MV-4-11 (cell line): Measurements from ENCODE around the gene NLRC3.
"Not testable (repeated sequence)": the region's sequence is repeated elsewhere in the genome, so short reads cannot be mapped to it uniquely, and the experiment has no call there.

Experiments used
- DNase-seq: peaks from one replicate; lab custom pipeline; 2025; lab: John Stamatoyannopoulos, UW

The NLRC3 gene

GRCh38 chr16:3513892-3514583, 63.2 kb downstream of the NLRC3 start:
- no peak for DNase-seq

GRCh38 chr16:3511286-3512180, 65.7 kb downstream of the NLRC3 start:
- DNase-seq, result no peak

GRCh38 chr16:3510416-3510815, 66.8 kb downstream of the NLRC3 start:
- DNase-seq, result no peak

GRCh38 chr16:3509470-3509928, 67.7 kb downstream of the NLRC3 start:
- DNase-seq, result no peak

- no peak for DNase-seq
Observed at GRCh38 chr16:3508736-3509135, 68.5 kb downstream of the NLRC3 start.

GRCh38 chr16:3503523-3503922, 73.7 kb downstream of the NLRC3 start:
- DNase-seq, result no peak

- DNase-seq, result no peak
Observed at GRCh38 chr16:3501783-3502400, 75.3 kb downstream of the NLRC3 start.

GRCh38 chr16:3501412-3501761, 75.8 kb downstream of the NLRC3 start:
- DNase-seq, result not testable (repeated sequence)

- no peak for DNase-seq
Observed at GRCh38 chr16:3498988-3499387, 78.2 kb downstream of the NLRC3 start.

- no peak for DNase-seq
Observed at GRCh38 chr16:3497771-3498170, 79.4 kb downstream of the NLRC3 start.

GRCh38 chr16:3496386-3496785, 80.8 kb downstream of the NLRC3 start:
- DNase-seq, result no peak

GRCh38 chr16:3495176-3495575, 82.0 kb downstream of the NLRC3 start, which contains the start of gene C16orf90:
C16orf90 (minus strand) TSS chr16:3495489; CDS start chr16:3495421, 68 bp downstream.
- DNase-seq, result no peak

GRCh38 chr16:3494386-3494973, 82.7 kb downstream of the NLRC3 start:
- no peak for DNase-seq

- DNase-seq, result no peak
Observed at GRCh38 chr16:3492356-3492755, 84.8 kb downstream of the NLRC3 start.

GRCh38 chr16:3490911-3491629, 86.1 kb downstream of the NLRC3 start:
- no peak for DNase-seq
